K562 (cell line): ENCODE measurements around the gene CLEC4C.

Experiments used
- BACH1 ChIP-seq: fragments of 200-800 bp; sonication (Bioruptor generic); IDR thresholded peaks from 2 replicates; pipeline ENCODE4 v1.6.1; 2016; ENCODE audit warnings: missing genetic modification characterization, missing compliant biosample characterization
- CTCF ChIP-seq, 3 experiments: IDR thresholded peaks in 2 of 3; conservative IDR thresholded peaks in 1 of 3; 2 replicates each; pipeline ENCODE4 v1.5.1; 2011 to 2012; ENCODE audit warnings: low read length in 3 of 3, mild to moderate bottlenecking in 3 of 3, control low read depth in 2 of 3, improper control_type of control experiment in 1 of 3, inconsistent platforms in 1 of 3, low read depth in 1 of 3, mixed read lengths in 1 of 3, moderate library complexity in 1 of 3; ENCODE audit not compliant: insufficient read depth in 2 of 3
- ELF2 ChIP-seq: fragments of 250-450 bp; sonication (Bioruptor Pico); IDR thresholded peaks from 2 replicates; pipeline ENCODE4 v1.5.0; 2021; ENCODE audit warnings: mild to moderate bottlenecking
- MYC ChIP-seq, 2 experiments: fragments of 250-450 bp in 1 of 2; sonication (Bioruptor Pico) in 1 of 2; IDR thresholded peaks; 2 replicates each; pipeline versions ENCODE4 v1.5.1 to v1.6.1; 2012 to 2021; ENCODE audit warnings: low read depth in 2 of 2, borderline replicate concordance in 1 of 2, improper control_type of control experiment in 1 of 2, low read length in 1 of 2, mild to moderate bottlenecking in 1 of 2, moderate library complexity in 1 of 2
- RUNX1 ChIP-seq: sonication (generic); IDR thresholded peaks from 2 replicates; pipeline ENCODE4 v1.6.1; 2016; ENCODE audit warnings: antibody characterized with exemption, low read depth
- SP1 ChIP-seq: sonication (generic); formaldehyde crosslinking; IDR thresholded peaks from 2 replicates; pipeline ENCODE4 v1.8.1; 2022; ENCODE audit warnings: mild to moderate bottlenecking, missing genetic modification reagents
- USF1 ChIP-seq: sonication (generic); formaldehyde crosslinking; IDR thresholded peaks from 2 replicates; pipeline ENCODE4 v1.9.0; 2022; ENCODE audit warnings: mild to moderate bottlenecking, missing genetic modification reagents
- YY1 ChIP-seq, 3 experiments: IDR thresholded peaks; 2 replicates each; pipeline ENCODE4 v1.6.1; 2011; ENCODE audit warnings: low read length in 2 of 3, mild to moderate bottlenecking in 2 of 3, moderate library complexity in 2 of 3, borderline replicate concordance in 1 of 3, control low read depth in 1 of 3, low read depth in 1 of 3; ENCODE audit not compliant: insufficient read depth in 3 of 3, insufficient replicate concordance in 2 of 3, control insufficient read depth in 1 of 3, insufficient read length in 1 of 3; ENCODE audit errors: extremely low read depth in 1 of 3
- ZNF589 ChIP-seq: fragments of 200-800 bp; sonication (Bioruptor generic); IDR thresholded peaks from 2 replicates; pipeline ENCODE4 v1.6.1; 2016; ENCODE audit warnings: low read depth, missing genetic modification characterization, missing compliant biosample characterization

DNA sequence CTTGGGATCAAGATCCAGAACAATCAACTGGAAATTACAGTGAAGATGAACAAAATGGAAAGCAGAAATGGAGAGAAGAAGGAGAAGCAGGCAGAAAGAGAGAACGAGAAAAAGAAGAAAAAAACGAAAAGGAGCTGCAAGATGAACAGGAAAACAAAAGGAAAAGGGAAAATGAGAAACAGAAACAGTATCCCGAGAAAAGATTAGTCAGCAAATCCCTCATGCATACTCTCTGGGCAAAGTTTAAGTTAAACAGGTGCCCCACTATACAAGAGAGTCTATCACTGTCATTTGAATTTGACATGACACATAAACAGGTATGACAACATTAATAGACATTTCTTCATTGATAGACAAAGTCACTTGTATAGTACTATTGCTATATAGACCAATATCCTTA is 22.8 kb upstream of the CLEC4C start:
- TF ChIP-seq BACH1 (tag) (no peak), YY1 (IDR thresholded peaks at IDR 0.05; ENCODE audit: borderline replicate concordance in 1 of 3, control insufficient read depth in 1 of 3, extremely low read depth in 1 of 3, insufficient read depth in 3 of 3, insufficient read length in 1 of 3, insufficient replicate concordance in 2 of 3, low read depth in 1 of 3, low read length in 2 of 3) (no peak), SP1 (CRISPR knock-in tag) (no peak), MYC (IDR thresholded peaks at IDR 0.05; ENCODE audit: low read depth, low read length) (no peak), MYC (CRISPR knock-in tag; IDR thresholded peaks at IDR 0.05; ENCODE audit: borderline replicate concordance, low read depth) (no peak), CTCF (IDR thresholded peaks at IDR 0.05 in 2 of 3, conservative IDR thresholded peaks at IDR 0.05 in 1 of 3; ENCODE audit: insufficient read depth in 2 of 3, low read depth in 1 of 3, low read length in 3 of 3) (no peak), ZNF589 (CRISPR knock-in tag) (no peak), ELF2 (CRISPR knock-in tag) (no peak), RUNX1 (no peak), USF1 (CRISPR knock-in tag) (no peak)
